NB4 (cell line): ENCODE measurements around the gene CHML.

Experiments used
- POLR2A ChIP-seq: IDR thresholded peaks from 2 replicates; pipeline ENCODE4 v1.6.1; 2011; ENCODE audit warnings: mild to moderate bottlenecking; ENCODE audit not compliant: insufficient read length; ENCODE audit errors: extremely low read depth
- TF ChIP-seq, protein P1 (sequence below): IDR thresholded peaks from one replicate; pipeline ENCODE4 v1.5.1; 2012; ENCODE audit warnings: low read depth, low read length

DNA sequence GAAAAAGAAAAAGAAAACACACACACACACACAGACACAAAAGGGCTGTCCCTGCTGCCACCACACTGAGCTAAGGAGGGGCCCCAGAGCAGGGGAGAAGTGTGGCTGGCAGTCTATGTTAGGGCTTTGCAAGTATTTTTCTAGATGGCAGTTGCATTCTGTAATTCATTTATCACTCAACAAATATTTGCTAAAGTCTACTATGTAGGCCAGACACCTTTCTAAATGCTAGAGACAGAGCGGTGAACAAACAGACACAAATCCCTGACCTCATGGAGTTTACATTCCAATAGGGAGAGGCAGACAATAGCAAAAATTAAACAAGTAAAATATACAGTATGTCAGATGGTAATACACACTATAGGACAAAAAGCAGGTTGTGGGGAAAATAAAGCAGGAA is 32.1 kb upstream of the CHML start:
- TF ChIP-seq, protein P1, sequence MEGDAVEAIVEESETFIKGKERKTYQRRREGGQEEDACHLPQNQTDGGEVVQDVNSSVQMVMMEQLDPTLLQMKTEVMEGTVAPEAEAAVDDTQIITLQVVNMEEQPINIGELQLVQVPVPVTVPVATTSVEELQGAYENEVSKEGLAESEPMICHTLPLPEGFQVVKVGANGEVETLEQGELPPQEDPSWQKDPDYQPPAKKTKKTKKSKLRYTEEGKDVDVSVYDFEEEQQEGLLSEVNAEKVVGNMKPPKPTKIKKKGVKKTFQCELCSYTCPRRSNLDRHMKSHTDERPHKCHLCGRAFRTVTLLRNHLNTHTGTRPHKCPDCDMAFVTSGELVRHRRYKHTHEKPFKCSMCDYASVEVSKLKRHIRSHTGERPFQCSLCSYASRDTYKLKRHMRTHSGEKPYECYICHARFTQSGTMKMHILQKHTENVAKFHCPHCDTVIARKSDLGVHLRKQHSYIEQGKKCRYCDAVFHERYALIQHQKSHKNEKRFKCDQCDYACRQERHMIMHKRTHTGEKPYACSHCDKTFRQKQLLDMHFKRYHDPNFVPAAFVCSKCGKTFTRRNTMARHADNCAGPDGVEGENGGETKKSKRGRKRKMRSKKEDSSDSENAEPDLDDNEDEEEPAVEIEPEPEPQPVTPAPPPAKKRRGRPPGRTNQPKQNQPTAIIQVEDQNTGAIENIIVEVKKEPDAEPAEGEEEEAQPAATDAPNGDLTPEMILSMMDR = no peak
- no peak for TF ChIP-seq POLR2A
